Non-pigmented ciliary epithelial cell (primary cell): ENCODE measurements around the gene API5.

Experiments used
- DNase-seq: peaks from one replicate; pipeline ENCODE4 v3.0.0-alpha.2; 2010; ENCODE audit warnings: low read depth

API5 gene

GRCh38 chr11:43359422-43359818, 47.6 kb downstream of the API5 start:
- no peak for DNase-seq

GRCh38 chr11:43360361-43361032, 48.7 kb downstream of the API5 start:
- no peak for DNase-seq

GRCh38 chr11:43366677-43367076, 54.9 kb downstream of the API5 start:
- no peak for DNase-seq

- no peak for DNase-seq
These were observed 55.8 kb downstream of the API5 start for GRCh38 chr11:43367382-43368178.

GRCh38 chr11:43376065-43376464, 64.3 kb downstream of the API5 start:
- DNase-seq, result no peak

GRCh38 chr11:43376594-43376993, 64.8 kb downstream of the API5 start:
- peak; percentile 51 for DNase-seq

GRCh38 chr11:43377389-43377788, 65.6 kb downstream of the API5 start:
- no peak for DNase-seq

GRCh38 chr11:43378897-43379296, 67.1 kb downstream of the API5 start:
- no peak for DNase-seq

- DNase-seq, result no peak
These were observed 70.0 kb downstream of the API5 start for GRCh38 chr11:43381802-43382201.

- no peak for DNase-seq
These were observed 70.8 kb downstream of the API5 start for GRCh38 chr11:43382614-43383013.

- DNase-seq, result no peak
These were observed 72.6 kb downstream of the API5 start for GRCh38 chr11:43384393-43384792.

GRCh38 chr11:43392713-43393112, 80.9 kb downstream of the API5 start:
- DNase-seq, result no peak

GRCh38 chr11:43393765-43394355, 82.1 kb downstream of the API5 start:
- no peak for DNase-seq
